DND-41 (cell line): ENCODE results near the gene TBC1D22A.

Experiments
- EZH2 ChIP-seq: IDR thresholded peaks from 3 replicates; pipeline ENCODE4 v1.6.1; 2012; ENCODE audit warnings: borderline replicate concordance, low read depth, mild to moderate bottlenecking, moderate library complexity, low read length, inconsistent platforms; ENCODE audit not compliant: severe bottlenecking
- TF ChIP-seq, protein P1 (sequence below): IDR thresholded peaks from 2 replicates; pipeline ENCODE4 v1.5.1; 2012; ENCODE audit warnings: borderline replicate concordance, low read length, moderate library complexity, mild to moderate bottlenecking; ENCODE audit not compliant: poor library complexity, severe bottlenecking; ENCODE audit errors: extremely low read depth

DNA sequence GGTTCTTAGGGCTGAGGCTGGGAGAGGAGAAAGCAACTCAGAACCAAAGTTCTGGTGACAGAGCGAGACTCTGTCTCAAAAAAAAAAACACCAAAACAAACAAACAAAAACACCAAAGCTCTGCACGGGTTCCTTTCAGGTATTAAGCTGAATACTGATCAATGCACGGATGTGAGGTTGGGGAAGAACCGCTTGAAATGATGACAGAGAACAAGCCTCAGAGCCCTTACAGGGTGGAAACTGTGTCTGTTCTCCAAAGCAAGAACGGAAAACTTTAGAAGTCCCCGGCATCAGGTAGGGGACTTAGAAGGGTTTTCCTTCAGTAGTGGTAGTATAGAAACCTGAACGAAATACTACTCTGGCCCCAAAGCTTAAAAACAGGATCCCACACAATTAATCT lies 260.0 kb downstream of the TBC1D22A start:
- TF ChIP-seq, protein P1, sequence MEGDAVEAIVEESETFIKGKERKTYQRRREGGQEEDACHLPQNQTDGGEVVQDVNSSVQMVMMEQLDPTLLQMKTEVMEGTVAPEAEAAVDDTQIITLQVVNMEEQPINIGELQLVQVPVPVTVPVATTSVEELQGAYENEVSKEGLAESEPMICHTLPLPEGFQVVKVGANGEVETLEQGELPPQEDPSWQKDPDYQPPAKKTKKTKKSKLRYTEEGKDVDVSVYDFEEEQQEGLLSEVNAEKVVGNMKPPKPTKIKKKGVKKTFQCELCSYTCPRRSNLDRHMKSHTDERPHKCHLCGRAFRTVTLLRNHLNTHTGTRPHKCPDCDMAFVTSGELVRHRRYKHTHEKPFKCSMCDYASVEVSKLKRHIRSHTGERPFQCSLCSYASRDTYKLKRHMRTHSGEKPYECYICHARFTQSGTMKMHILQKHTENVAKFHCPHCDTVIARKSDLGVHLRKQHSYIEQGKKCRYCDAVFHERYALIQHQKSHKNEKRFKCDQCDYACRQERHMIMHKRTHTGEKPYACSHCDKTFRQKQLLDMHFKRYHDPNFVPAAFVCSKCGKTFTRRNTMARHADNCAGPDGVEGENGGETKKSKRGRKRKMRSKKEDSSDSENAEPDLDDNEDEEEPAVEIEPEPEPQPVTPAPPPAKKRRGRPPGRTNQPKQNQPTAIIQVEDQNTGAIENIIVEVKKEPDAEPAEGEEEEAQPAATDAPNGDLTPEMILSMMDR, result no peak
- TF ChIP-seq EZH2, result no peak
